HL-60/S4 treated with phorbol 12-myristate 13-acetate at 8.2 ng/mL for 4 days and 3 days (cell line): Measurements from ENCODE around the gene SHISAL1.

Experiments used
- in situ Hi-C: fragments of 300-500 bp; cut with MboI; formaldehyde crosslinking; loops from 2 replicates; pipeline ENCODE4 v1.15.0; 2022; ENCODE audit warnings: low sequenced_read_pairs

Gene SHISAL1

DNA sequence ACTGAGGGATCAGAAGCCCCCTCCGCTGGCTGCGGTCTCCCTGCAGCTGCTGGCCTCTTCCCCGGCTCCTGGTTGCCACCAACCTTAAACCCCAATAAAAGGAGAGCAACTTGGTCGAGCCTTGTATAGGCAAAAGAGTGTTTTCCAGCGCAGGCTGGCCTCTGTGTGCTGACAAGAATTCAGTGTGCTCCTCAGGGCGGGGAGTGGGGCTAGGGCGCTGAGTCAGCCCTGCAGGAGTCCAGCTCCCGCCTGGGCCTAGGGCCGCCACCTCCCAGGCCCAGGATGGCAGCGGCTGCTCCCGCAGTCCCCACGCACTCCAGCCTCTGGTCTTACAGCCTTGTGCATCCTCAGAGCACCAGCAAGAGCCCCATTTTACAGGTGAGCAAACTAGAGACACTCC, at the start of gene SHISAL1:
SHISAL1 (minus strand) TSS at position 186 of the 400 bp plus-strand sequence. CDS start 12,006 bp downstream, outside the sequence.
- in situ Hi-C loops = no loop called here

DNA sequence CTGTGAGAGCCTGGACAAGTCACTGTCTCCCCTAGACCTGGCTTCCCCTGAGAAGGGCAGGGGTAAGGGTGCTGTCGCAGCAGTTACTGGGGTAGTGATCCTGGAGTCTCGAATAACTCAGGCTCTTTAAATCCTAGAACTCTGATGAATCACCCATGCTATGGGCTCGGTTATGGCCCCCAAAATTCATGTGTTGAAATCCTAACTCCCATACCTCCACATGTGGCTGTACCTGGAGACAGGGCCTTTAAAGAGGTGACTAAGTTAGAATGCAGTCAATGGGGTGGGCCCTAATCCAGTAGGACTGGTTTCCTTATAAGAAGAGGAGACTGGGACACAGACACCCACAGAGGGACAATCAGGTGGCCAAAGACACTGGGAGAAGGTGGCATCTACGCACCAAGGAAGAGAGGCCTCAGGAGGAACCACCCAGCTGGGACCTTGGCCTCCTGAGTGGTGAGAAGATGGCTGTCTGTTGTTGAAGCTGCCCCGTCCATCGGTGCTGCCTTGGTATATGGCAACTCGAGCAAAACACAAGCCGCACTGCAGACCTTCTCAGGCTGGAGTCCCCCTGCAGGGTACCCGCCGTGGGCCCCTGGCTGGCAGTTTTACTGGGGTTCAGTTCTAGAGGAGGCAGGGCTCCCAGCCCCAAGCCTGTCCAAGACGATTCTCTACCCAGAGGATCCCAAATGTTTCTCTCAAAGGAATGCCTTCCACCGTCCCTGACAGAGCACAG, 48.8 kb upstream of the SHISAL1 start:
- in situ Hi-C loops = no loop called here

DNA sequence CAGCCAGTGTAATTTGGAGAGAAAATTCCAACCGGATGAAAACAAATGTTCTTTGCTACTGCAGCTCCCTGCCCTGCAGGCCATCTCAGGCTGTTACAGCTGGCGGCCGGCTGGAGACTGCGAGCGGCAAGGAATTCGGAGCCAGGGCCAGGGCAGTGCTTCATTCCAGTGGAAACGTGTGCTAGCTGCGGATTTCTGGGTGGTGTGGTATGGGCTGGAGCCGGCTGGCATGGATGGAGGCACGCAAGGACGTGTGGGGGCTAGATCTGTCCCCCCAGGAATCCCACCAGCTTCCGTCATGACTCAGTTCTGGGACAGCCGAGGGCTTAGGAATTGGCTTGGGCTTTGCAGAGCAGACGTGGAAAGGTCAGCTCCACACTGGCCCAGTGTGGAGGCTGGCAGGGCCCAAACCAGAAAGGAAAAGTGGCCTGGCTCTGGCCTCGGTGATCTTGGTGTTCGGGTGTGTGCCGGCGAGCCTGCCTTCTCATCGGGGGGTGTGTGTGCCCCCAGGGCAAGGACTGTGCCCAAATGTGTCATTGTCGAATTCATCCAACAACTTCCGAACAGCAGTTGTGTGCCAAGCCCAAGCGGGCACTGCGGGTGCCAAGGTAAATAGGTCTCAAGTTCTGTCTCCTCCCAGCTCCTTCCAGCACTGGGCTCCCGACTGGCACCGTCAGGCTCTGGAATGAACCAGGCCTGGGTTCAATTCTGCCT, 48.1 kb upstream of the SHISAL1 start:
- in situ Hi-C loops = no loop called here

DNA sequence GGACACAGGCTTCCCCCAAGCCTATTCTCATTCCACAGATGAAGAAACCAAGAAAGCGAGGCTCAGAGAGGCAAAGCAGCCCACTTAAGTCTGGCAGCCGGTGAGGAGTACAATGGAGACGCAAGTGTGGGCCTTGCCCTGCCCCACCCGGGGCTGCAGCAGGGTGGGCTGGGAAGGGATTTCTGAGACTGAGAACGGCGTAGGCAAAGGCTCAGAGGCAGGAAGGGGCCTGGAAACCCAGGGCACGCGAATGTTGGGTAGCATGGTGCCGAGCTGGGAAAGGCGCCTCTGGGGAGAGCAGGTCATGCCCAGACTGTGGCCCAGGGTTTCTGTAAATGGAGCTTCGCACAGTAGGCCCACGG, 47.5 kb upstream of the SHISAL1 start:
- in situ Hi-C loops = no loop called here

DNA sequence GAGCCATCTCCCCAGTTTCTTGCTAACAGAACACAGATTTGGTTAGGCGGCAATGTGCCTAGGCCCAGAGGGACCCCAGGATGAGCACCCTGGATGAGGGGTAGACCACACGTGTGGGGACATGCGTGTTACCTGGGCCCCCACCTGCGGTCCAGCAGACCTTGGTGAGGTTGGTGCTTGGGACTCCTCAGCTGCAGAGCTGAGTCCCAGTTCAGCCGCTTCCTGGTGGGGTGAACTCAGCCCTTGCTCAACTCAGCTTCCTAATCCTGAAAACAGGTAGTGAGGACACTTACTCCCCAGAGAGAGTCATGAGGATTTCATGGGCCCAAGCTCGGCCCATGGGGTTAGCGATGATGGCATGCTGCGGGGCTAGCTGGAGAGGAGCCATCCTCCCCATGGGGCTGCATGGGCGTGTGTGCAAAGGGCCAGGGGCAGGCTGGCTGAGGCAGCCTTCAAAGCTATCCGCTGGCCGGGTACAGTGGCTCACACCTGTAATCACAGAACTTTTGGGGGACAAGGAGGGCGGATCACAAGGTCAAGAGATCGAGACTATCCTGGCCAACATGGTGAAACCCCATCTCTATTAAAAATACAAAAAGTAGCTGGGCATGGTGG, 46.9 kb upstream of the SHISAL1 start:
- in situ Hi-C loops = no loop called here

DNA sequence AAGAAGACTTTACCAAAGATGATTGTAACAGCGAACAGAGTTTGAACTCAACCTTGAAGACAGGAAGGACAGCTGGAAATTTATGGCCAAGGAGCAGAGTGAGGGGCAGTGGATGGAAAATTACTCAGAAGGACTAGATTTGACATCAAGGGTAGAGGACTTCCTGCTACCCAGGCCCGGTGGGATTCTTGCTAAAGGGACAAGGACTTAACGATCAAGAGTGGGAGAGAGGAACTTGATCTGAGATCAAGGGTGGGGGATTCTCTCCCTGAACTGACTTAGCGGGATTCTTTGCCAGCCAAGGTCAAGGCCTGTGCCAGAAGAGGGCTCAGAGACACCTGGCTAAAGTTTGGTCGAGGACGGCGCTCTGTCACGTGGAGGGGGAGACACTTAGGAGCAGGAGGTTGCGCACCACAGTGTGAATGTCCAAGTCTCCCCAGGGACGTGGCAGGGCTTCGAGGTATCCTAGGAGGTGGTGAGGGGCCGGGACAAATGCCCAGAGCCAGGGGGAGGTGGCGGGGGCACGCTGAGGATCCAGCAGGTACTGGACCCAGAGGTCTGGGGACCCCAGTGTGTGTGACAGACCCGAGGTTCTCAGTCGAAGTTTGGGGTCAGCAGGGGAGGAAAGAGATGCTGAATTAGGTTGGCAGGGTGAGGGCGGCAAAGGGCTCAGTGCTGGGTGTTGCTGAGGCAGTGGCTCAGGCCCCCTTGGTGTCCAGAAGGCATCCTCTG, 46.1 kb upstream of the SHISAL1 start:
- in situ Hi-C loops = no loop called here

DNA sequence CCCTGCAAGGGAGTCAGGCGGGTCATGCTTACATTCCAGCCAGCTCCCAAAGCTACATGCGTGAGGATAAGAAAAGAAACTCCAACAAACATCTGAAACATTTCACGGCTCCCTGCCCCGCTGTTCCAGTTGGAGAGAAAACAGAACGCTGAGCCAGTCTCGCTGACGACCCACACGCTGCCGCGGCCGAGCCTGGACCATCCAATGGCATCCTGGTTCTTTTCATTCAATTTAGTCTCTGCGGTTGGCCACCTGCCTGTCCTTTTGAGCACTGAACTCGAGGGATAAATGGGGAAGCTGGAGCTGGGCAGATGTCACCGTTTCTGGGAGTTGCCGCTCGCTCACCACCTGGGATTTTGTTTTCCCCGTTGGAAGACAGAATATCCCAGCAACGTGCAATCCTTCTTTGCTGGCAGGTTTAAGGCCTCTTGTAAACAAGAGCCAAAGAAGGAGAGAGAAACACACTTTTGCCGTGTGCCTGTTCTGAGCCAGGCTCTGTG, 45.3 kb upstream of the SHISAL1 start:
- in situ Hi-C loops = no loop called here

DNA sequence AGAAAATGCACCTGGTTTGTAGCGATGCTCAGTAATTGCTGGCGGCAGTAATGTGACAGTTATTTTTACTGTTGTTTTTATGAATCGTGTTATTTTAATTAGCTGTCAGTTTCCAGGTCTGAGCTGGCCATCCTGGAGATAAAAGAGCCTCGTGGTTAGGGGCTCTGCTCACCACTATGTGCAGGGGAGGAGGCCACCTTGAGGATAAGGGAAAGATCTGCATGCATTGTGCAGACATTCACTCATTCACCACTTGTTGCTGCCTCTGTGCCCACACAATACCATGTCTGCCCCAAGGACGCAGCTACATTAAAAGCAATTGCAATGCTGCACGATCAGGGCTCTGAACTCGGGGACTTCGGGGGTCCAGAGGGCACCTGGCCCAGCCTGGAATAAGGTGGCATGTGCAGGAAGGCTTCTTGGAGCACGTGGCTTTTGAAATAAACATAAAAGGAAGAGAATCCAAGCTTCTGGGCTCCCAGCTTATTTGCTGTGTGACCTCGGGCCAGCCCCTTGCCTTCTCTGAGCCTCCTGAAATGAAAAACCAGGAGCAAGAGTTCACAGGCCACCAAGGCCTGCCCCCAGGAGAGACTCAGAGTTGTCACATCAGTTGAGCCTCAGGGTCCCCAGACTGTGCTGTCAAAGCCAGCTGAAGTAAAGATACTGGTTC, 44.7 kb upstream of the SHISAL1 start:
- in situ Hi-C loops = no loop called here

DNA sequence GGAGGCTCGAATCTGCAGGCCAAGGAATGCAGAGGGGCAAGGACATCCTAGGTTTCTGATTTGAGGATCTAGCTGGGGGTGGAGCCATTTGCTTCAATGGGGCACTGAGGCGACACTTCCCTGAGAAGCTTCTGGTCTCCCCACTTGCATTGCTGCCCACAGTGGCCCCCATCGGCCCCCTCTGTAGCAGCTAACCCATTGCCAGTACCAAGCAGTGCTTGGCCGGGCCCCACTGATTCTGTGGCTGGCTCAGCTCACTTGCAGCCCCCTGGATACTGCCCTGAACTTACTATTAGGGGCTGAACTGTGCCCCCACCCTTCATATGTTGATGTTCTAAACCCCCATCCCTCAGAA, 42.9 kb upstream of the SHISAL1 start:
- in situ Hi-C loops = no loop called here

DNA sequence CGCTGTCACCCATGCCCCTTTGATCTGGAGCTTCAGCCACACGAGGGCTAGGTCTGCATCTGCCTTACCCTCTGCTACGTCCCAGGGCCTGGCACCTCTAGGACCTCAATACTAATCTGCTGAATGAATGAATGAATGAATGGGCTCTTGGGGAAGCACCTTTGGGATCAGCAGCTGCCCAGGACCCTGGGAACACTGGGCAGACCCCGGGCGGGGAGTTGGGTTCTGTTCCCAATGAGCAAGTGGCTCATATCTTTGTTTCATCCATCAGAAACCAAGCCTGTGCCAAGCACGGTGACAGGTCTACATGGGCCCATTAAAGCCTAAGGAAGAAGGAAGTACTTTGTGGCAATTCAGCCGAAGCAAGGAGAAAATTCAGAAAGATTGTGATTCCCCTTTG, 41.5 kb upstream of the SHISAL1 start:
- in situ Hi-C loops = no loop called here

DNA sequence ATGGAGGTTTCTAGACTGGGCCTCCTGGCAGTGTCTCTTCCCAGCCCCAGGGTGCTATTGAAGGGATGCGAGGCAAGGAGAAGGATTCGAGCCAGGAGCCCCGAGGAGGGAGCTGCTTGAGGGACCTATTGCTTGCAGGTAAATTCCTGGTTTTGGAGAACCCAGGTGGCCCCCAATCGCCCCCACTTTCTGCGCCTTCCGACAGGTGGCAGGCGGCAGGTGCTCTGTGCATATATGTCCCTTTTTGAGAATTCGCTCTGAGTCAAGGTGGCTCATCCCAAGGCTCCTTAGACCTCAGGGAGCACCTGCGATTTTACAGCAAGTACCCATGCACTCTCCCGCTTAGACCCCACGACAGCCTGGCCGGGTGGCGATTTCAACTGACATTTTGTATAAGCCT, 40.3 kb upstream of the SHISAL1 start:
- in situ Hi-C loops = no loop called here

DNA sequence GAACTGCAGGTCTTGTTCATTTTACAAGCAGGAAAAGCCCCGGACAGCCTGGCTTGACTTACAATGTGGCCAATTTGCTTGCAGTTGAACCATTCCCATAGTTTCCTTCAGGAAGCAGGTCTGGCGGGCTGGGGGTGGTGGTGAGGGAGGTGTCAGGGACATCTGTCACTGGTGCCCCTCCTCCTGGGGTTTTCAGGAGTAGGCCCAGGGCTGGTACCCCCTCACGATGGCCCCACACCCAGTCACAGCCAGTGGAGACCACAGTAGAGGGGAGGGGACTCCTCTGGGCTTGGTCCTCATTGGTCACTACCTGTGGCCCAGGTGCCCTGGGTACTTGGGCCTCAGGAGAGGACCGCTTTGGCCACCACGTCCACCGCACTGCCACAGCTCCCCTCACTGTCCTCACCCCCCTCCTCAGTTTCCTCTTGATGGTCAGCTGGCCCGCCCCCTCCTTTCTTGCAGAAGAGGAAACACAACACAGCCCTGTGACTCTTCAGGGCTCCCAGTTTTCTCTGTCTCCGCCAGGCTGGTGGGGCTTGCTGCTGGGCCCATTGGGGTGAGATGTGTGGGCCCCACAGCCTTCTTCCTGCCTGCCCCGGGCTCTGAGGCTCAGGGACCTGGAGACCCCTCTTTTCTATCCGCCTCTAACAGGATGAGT, 39.8 kb upstream of the SHISAL1 start:
- in situ Hi-C loops = no loop called here

DNA sequence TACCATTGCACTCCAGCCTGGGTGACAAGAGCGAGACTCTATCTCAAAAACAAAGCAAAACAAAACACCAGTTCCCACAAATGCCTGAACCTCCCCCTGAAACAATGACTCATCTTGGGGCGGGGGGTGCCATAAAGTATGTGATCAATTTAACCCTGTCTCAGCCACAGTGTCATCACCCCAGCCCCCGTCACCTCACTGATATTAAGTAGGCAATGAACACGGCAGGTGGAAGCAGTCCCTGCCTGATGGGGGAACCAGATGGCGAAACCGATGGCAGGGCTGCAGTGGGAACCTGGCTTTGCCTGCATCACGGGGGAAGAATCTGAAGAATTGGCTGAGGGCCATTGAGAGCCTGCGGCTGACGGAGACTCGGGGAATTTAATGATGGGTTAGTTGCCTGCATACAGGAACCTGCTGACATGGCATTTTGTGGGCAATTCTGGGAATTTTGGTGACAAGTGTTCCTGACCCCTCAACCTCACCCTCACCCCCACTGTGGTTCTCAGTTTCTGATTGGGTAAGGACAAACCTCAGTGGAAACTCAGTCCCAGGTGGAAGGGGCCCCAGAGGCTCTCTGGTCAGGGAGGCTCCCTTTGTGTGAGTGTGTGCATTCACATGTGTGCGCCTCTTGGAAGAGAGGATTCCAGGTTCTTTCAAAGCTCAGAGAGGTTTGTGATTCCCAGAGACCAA, 39.1 kb upstream of the SHISAL1 start:
- in situ Hi-C loops = no loop called here

DNA sequence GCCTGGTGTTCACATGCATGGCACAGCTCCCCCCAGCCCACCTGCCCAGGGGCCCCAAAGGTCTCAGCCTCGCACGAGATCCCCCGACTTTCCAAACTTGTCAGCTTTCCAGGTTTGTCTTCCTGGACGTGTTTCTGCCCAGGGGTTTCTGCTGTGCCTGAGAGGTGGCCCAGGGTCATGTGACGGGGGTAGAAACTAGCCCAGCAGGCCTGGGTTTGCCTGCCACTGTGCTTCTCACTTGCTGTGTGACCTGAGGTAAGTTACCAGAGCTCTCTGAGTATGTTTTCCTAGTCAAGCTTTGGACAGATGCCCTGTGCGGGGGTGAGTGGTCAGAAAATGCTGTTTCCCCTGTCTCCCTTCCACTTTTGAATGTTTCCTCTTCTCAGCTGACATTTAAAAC, 38.3 kb upstream of the SHISAL1 start:
- in situ Hi-C loops = no loop called here

DNA sequence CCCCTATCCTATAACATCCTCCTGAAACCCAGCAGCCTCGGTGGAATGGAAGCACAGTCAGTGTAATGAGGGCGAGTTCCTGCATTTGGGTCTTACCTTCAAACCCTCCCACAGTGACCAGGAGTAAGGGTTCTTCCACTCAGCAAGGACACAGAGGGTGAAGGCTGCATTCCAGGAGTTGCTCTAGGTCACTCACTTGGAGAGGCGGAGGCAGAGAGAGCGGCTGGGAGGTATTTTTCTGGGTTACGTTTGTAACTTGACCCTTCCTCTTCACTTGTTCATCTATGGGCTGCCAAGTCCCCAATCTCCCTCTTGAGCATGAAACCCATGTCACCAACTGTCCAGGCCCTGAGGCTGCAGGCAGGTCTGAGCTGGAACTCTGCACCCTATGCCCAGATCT, 36.8 kb upstream of the SHISAL1 start:
- in situ Hi-C loops = no loop called here

DNA sequence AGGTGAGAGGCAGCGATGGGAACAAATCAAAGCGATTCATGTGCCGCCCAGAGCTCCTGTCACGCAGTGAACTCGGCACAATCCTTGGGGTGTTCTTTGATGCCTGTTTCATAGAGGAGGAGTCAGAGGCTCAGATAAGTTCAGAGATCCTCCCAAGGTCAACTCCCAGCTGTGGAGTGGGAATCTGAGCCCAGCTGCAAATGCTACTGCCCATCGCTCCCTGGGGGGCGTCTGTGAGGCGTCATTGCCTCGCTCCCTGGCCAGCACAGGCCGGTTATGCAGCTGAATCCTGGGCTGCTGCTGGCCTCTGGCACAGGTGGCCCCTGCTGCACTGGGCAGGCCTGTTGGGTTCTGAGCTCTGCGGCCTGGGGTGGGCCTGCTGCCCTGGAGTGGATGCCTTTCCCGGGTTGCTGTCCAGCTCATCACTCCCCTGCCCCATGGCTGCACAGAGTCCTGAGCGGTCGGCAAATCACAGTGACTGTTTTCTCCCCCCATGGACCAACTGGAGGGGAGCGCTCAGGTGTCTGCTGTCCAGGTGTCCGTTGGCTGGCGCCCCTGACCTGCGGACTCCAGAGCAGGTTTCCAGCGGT, 36.3 kb upstream of the SHISAL1 start:
- in situ Hi-C loops = no loop called here

DNA sequence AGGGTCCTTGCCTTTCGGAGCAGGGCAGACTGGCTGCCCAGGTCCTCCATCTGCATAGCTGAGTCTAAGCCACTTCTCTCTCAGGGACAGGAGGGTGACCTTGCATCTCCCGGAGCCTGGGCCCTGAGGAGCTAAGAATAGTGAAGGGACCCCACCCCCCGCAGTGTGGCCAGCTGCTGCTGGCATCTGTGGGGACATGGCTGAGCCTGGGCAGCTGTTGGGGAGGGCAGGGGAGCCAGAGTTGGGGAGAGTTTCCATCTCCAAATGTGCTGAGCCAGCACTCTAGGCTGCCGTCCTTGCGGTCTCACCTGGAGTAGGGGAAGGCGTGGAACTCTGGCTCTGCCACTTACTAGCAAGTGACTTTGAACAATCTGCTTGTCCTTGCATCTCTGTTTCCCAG, 34.8 kb upstream of the SHISAL1 start:
- in situ Hi-C loops = no loop called here

DNA sequence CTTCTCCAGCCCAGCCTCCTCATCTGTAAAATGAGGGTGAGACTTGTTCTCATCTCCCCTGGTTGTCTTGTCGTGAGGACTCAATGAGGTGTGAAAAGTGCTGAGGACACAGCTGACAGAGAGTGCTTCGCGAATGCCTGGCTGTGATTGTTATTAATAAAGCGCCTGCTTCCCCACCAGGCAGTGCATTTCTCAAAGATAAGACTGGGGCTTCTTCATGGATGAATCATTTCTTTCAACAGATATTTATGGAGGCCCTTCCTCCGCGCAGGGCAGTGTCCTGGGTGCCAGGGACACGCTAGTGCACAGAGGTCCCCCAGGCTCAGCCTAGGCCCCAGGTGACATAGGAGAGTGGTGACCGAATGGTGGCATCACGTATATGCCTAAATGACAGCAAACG, 34.3 kb upstream of the SHISAL1 start:
- in situ Hi-C loops = no loop called here

DNA sequence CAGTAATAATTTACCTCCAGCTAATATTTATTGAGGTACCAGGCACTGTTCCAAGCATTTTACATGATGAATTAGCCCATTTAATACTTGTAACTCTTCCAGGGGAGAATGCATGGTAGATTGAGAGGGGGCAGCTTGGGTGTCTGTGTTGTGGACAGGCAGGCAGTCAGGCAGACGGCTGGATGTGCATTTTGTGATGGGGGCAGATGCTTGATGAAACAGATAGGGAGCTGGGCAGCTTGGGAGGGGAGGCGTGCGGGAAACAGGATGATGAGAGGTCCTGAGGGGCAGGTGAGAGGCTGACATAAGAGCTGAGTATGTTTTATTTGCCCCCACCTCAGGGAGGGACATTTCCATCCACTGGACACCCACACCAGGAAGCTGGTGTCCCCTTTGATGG, 33.1 kb upstream of the SHISAL1 start:
- in situ Hi-C loops = no loop called here
